Activated CD4-positive, alpha-beta T cell treated with anti-CD3 and anti-CD28 coated beads, Interleukin-2, amount 50 U/mL, for 4 hours (primary cell): ENCODE measurements around the gene DCP1A.
"Not testable (repeated sequence)": the region's sequence is repeated elsewhere in the genome, so short reads cannot be mapped to it uniquely, and the experiment has no call there.

Source experiments
- DNase-seq, 2 experiments: peaks; one replicate each; pipeline ENCODE4 v3.0.0-alpha.2; 2020

The DCP1A gene

DNA sequence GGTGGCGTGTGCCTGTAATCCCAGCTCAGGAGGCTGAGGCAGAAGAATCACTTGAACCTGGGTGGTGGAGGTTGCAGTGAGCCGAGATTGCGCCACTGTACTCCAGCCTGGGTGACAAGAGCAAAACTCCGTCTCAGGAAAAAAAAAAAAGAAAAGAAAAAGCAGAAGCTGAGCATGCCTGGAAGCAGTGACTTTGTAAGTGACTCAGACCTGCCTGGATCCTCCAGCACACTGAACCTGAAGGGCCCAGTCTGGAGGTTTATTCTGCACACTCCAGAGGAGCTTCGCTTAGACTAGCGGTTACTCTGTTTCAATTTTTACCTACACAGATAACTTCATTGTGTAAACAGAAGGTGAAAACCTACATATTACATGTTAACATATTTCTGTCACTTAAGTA, 19.4 kb downstream of the DCP1A start:
- not testable (repeated sequence) for DNase-seq

DNA sequence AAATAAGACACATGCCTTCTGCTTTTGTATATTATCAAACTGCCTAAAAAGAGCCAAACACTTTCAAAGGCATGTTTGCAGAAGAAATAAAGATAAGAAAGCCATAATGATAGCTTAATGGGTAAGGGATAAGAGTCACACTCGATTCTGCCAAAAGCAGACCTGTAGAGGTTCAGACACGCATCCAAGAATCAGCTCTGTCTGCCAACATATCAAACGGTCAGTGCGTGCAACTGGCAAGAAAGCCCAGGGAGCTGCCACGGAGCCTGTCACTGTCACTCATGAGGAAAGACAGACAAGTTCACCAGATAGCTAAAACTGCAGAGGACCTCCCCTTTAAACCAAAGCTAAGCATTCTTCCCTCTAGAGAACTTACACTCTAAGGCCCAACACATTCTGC, 23.2 kb downstream of the DCP1A start:
- DNase-seq = no peak

DNA sequence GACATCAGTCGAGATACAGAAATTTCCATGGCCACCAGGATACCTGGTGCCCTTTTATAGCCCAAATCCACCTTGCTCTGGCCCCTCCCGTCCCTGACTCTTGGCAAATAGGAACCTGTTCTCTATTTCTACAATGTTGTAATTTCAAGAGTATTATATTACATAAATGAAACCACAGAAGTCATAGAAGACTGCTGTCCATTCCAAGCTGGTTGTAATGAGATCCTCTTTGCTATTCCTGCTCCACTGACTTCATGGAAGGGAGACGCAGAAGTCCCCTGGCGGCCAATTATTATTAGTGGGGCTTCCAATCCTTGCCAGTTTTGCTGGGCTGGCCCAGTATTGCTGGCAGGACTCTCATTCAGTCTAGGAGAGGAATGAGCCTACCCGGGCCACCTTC, 26.6 kb downstream of the DCP1A start:
- no peak for DNase-seq

DNA sequence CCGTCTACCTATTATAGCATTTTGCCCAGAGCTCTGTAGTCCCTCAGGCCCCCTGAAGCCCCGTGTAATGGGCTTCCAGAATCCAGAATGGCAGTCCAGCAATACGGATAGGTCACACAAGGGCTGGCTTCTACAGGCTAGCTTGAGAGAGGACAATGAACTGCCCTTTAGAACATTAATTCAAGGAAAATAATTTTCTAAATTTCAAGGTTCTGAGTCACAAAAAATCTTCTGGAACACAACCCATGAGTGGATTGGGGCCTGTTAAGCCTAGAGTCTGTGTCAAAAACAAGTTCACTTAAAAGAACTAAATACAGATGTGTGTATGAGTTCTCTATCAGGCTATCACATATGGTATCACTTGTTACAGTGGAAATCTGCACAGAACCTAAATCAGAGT, 28.8 kb downstream of the DCP1A start:
- DNase-seq = no peak

DNA sequence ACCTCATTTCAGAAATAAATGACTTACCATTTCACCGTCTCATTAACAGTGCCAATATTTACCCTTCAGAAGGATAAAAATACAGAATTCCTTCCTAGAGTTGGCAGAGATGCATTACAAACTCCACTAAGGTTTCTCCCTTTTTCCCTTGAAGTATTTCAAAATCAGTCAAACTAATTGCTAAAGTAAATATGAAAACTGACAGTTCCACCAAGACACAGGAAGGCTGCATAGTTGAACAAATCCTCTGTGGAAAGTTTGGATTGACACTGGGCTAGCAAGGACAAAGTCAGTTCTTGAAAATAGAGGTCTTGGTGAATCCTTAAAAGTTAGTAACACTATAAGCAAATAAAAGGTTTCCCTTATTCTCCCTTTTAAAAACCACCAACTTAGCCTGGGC, 34.5 kb downstream of the DCP1A start:
- no peak for DNase-seq

DNA sequence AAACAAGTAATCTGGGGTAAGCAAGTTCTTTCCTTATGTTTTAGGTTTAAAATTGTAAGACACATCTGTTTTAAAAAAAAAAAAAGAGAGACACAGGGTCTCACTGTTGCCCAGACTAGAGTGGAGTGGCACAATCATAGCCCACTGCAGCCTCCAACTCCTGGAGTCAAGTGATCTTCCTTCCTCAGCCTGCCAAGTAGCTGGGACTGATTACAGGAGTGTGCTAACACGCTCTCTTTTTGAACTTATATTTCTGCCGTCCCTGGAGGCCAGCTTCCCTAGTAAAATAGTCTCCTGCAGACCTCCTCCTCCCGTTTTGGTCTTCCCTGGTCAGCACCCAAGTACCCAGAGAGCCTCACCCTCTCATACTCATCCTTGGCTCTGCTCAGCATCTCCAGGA, 35.5 kb downstream of the DCP1A start:
- DNase-seq = no peak

DNA sequence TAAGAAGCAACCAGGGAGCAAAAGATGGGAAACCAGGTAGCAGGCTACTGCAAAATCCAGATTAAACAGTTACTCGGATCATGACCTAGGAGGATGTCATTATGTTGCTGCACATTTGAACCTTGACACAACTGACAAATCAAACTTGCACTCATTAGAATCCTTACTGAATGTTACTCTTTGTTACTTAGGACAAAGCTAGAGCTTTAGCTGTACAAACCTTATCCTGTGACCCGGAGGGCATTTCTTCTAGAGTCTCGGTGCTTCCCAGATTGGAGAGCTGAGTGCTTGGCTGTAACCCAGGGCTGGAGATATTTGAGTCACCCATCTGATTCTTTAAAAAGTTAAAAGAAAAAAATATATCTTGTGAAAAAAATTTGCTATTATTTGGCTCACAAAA, 43.4 kb downstream of the DCP1A start:
- no peak for DNase-seq

DNA sequence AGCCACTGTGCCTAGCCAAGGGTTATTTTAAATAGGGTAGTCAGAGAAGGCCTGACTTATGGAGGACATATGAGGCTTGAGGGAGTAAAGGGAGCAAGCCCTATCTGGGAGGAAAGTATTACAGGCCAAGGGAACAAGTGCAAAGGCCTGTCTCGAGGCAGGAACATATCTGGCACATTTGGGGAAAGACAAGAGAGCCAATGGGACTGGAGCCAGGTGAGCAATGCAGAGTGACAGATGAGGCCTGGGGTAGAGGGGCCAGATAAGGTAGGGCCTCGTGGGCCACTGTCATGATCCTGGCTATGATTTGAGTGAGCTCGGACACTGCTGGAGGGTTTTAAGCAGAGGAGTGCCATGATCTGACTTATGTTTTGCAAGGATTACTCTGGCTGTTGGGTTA, 43.8 kb downstream of the DCP1A start:
- DNase-seq = no peak

DNA sequence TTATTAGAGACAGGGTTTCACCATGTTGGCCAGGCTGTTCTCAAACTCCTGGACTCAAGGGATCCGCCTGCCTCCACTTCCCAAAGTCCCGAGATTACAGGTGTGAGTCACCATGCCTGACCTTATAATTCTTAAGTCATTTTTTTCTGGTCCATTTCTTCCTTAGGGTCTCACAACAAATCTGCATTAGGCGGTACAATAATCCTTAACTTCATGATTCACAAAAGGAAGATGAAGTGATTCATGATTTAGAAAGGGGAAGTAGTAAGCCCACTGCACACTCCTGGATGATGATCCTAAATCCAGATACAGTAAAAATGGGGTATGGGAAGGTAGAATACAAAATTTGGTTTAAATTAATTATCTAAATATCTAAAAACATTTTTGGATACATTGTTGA, 46.5 kb downstream of the DCP1A start:
- DNase-seq = no peak

DNA sequence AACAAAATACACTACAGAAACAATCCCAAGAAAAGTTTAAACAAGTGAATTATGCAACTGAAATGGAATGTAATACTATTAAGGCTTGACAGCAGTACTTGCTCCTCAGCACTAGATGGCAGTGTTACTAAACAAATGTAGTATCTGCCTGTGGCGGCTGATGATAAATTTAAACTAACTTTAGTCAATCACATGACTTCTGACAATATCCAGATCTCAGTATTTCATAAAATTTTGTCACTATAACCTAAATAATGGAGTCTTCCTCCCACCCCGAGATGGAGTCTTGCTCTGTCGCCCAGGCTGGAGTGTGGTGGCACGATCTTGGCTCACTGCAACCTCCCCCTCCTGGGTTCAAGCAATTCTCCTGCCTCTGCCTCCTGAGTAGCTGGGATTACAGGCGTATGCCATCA, 47.7 kb downstream of the DCP1A start:
- not testable (repeated sequence) for DNase-seq

DNA sequence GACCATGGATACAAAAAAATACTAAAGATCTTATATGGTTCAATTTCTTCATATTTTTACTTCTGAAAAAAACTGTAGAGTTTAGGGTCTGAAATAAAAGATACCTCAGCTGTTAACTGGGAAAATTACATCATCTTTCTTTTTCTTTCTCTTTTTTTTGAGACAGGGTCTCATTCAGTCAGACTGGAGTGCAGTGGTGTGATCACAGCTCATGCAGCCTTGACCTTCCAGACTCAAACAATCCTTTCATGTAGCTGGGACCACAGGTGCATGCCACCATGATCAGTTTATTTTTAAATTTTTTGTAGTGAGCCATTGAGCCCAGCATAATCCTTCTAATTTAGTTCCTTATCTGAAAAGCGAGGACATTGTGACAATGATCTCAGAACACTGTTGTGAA, 51.9 kb downstream of the DCP1A start:
- no peak for DNase-seq

DNA sequence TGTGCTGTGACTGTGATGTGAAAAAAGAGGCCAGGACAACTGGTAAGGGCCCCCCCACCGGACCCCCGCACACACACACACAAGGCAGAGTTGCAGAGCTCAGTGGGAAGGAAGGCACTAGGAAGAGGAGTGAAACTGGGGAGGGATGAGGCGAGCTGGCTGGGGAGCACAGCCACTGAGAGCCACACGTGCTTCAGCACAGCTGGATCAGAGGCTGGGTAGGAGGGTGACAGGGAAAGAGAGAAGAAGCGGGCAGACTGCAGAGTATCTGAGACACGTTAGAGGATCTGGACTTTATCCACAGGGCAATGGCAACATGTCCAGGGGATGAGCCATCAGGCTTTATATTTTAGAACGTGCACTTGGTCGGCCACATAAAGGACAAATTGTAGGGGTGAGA, 53.5 kb downstream of the DCP1A start:
- no peak for DNase-seq

DNA sequence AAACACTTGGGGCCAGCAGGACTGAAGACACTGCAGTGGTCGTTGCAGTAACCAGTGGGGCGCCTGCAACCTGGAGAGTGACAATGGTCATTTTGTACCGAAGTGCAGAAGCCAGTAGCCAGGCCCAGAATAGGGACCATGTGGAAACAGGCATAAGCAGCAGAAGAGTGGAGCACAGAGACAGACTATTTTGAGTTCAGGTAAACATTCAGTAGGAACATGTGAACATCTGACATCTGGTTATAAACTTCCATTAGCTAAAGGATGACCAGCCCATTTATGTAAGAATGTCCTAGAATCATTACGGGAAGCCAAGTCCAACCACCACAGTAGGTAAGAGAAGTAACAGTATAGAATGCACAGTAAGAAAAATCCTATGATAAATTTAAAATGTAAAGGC, 59.1 kb downstream of the DCP1A start:
- no peak for DNase-seq

DNA sequence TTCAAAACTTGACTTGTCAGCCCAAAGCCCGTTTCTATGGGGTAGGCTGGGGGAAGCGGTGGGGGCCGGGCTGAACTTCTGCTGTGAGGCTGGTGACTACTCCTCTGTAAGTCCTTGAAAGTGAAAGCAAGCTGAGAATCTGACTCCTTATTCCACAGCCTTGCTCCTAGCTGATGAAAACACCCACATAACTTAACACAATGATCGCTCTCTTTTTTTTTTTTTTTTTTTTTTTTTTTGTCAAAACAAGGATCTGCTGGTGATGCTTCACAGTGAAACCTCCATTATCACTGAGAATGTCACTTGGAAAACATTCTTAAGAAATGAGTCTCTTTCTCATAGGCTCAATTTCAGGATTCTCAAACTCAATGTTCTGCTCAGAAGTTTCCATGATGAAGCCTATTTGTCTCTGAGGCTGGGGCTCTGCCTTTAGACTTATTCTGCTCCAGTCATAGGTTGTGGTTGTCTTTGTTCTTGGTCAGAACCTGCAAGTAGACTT, 60.2 kb downstream of the DCP1A start:
- DNase-seq = no peak

DNA sequence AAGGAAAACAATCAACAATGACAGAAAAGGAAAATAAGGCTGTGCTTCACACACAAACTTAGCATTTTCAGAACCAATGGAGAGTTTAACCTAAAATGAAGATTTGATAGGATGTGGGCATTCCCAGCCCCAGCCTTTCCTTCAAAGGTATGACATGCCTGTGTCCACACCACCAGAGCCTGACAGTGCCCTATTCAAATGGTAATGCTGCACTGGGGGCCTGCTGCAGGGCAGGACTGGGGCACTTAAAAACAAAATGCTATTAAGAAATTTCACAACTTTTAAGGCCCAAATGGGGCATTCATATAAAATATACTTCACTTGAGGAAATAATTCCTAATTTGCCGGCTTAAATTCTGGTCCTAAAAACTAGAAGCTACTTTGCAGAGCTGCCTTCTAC, 60.6 kb downstream of the DCP1A start:
- DNase-seq = no peak

DNA sequence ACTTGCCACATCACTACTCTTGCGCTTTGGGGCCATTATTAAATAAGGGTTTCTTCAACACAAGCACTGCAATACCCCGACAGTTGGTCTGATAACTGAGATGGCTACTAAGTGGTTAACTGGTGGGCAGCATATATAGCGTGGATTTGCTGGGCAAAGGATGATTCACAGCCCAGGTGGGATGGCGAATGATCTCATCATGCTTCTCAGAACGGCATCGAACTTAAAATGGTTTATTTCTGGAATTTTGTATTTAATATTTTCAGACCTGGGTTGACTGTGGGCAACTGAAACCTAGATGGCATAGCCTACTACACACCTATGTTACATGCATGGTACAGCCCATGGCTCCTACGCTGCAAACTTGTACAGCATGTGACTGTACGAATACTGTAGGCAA, 64.8 kb downstream of the DCP1A start:
- DNase-seq = no peak

DNA sequence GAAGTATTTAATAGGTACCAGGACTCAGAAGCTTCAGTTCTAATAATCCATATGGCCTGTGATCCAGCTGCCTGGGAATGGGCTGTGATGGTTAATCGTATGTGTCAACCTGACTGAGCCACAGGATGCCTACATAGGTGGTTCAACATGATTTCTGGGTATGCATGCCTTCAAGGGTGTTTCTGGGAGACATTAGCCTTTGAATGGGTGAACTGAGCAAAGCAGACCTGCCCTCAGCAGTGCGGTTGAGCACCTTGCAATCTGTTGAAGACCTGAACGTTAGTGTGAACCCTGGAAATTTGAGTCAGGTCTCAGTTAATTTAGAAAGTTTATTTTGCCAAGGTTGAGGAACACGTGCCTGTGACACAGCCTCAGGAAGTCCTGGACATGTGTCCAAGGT, 68.7 kb downstream of the DCP1A start:
- DNase-seq = no peak

DNA sequence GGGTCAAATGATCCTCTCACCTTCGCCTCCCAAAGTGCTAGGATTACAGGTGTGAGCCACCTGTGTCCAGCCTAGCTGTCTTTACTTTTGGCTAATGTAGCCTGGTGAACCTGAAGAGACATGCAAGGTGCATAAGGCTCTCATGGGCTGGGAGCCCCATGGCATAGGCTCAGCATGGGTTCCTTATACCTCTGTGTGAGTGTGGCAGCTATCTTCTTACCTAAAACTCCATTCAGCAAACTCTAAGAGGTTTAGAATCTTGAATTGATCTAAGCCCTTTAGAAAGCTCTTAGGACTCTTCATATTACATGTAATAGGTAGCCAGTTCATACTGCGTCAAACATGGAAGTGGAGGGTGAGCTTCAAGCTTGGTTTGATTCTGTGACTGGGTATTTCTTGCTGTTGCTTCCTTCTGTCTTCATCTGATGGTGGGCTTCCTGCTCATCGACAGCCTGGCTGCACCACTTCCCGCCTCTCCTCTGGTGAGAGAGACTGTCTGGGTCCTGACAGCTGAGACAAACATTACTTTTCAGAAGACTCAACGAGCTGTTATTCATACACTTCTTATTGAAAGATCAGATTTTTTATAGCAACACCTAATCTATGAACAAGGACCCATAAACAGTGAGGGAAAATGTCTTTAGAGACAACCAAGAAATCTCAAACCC, 72.3 kb downstream of the DCP1A start:
- no peak for DNase-seq

DNA sequence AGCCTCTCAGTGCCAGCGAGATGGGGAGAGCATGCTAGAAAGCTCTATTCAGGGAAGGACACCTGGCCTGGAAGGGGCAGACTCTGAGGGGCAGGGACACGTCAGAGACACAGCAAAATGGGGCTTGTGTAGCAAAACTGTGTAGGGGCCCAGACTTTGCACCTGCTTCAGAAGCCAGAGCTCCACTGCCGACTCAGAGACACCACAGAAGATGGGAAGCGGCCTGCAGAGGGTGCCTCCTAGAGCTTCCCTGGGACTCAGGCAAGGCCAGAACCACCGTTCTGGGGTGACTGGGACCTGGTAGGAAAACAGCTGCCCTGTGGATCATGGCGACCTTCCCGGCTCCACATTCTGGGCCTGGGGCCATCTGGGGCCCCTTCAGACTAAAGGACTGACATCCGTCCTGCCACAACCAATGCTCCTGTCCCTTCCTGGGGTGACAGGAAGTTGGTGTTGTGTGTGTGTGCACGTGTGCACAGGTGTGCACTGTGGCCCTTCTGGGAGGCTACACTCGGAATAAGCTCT, 74.1 kb downstream of the DCP1A start:
- DNase-seq = no peak

DNA sequence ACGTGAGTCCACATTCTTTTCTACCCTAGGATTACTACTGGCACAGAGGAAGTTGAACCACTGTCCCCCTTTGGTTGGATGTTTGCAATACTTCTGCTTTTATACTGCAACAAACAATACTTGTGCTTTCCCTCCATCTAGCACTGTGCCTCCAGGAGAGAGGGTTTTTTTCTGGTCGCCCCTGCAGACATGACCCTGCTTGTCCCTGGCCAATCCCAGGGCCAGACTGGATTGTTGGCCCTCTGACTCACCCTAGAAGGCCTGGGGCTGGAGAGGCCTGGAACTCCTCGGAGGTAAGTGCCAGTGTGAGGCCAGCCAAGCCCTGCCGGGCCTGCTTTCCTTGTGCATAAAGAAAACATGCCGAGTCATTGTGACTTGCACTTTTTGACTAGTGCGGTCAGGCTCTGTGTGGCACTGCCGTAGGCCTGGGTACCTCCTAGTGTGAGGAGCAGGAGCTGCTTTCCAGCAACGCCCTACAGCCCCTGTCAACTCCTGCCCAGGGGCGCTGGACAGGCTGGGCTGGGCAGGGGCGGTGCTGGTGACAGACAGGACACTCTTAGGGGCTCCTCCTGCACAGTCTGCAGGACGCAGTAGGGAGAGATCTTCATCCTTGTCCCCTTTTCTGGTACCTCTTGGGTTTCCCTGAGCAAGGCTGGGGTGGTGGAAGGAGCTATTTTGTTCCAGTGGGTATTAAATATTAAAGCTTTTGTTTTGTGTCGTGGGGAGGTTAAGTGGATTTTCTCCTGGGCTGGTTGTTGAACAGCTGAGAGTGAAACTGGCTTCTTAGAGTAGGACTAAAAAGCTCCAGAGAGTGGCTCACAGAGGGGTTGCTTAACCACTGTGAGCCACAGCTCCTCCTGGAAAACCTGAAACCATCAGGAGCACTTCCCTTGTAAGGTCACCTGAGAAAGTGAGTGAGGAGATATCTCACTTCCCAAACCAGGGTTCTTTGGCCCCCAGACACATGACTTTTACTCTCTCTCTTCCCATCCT, 77.2 kb downstream of the DCP1A start:
- DNase-seq = no peak

DNA sequence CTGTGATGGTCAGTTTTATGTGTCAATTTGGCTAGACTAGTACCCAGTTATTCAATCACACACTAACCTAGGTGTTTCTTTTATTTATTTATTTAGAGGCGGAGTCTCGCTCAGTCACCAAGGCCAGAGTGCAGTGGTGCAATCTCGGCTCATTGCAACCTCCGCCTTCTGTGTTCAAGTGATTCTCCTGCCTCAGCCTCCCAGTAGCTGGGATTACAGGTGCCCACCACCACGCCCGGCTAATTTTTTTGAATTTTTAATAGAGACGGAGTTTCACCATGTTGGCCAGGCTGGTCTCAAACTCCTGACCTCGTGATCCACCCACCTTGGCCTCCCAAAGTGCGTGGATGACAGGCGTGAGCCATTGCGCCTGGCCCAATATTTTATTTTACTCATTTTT, 78.2 kb downstream of the DCP1A start:
- not testable (repeated sequence) for DNase-seq

DNA sequence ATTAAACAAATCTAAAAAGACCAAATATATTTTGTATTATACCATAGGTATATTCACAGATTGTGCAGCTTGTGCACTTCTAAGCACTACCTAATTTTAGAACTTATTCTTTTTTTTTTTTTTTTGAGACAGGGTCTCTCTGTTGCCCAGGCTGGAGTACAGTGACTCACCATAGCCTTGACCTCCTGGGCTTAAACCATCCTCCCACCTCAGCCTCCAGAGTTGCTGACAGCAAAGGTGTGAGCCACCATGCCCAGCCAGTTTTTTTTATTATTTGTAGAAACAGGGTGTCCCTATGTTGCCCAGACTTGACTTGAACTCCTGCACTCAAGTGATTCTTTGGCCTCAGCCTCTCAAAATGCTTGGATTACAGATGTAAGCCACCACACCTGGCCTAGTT, 79.6 kb downstream of the DCP1A start:
- DNase-seq = no peak

DNA sequence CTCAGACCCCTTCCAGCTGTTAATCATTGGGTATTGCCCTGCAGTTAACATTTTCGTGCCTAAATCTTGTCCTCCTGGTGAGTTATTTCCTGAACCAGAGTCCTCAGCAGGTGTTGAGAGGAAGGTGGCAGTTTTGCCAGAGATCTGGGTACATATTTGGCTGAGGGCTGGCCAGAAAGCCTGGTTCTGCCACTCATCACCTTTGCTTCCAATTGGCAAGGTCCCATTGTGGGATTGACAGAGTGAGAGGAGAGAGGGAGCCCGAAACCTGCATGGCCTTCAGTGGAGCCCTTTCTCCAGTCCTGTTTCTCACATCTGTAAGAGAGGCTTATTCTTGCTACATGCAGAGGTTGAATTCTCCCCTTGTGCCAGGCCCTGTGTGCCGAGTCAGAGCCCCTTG, 82.6 kb downstream of the DCP1A start:
- no peak for DNase-seq

DNA sequence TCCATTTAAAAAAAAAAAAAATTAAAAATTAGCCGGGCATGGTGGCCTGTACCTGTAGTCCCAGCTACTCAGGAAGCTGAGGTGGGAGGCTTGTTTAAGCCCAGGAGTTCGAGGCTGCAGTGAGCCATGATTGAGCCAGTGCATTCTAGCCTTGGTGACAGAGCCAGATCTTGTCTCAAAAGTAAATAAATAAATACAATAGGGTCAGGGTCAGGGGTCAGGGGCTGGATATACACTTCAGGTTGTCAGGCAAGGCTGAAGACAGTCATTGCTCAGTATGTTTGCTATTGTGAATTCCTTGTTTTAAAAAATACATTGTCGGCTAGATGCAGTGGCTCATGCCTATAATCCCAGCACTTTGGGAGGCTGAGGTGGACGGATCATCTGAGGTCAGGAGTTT, 83.4 kb downstream of the DCP1A start:
- DNase-seq = no peak
